Hematopoietic multipotent progenitor cell (in vitro differentiated cells): ENCODE measurements around the gene MSL3B.
"Not testable (repeated sequence)": the region's sequence is repeated elsewhere in the genome, so short reads cannot be mapped to it uniquely, and the experiment has no call there.

Source experiments
- DNase-seq, 3 donors: peaks; one replicate each; pipeline ENCODE4 v3.0.0-alpha.2; 2011 to 2015; ENCODE audit warnings: low read depth in 2 of 3, low spot score in 2 of 3

The MSL3B gene

DNA sequence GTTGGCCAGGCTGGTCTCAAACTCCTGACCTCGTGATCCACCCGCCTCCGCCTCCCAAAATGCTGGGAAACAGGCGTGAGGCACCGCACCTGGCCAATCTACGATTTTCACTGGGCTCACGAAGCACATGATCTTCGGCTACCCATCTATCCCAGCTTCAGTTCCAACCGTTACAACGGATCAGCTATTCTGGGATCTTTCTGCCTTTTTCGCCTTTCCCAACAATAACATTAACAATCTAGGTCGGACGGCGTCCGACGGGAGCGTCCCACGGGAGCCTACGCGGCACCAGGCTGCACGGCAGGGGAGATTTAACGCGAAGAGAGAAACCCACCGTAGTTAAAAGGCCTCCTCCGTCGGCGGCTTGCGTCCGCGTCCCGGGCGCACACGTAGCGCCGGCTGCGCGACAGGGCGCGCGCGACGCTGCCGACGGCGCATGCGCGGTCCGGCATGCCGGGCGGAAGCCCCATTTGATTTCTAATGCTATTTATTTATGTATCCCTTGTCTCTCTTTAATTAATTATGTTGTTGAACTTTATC lies at the start of gene MSL3B:
MSL3B (minus strand) TSS at position 394 of the 540 bp plus-strand sequence.
- DNase-seq: peak; percentile 49 to 68 (median 53)

DNA sequence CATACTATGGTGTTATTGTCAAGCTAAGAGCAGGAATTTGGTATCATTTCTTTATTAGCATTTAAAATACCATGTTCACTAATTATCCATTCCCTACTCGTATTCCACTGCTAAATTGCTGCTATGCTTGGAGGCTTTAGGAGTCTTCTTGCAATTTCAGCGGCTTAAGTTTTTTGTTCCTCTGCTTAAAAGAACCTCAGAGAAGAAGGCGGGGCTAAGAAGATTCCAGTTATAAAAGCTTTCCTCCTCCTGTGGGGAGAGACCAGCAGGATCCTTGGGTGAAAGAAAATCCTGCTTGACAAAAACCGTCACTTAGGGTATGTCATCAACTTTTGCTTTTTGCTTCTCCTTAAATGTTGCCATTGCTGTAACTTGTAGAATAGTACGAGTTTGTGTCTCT lies 48.9 kb upstream of the MSL3B start, which contains the start of gene TRPM8:
TRPM8 (plus strand) TSS at position 258 of the 400 bp plus-strand sequence. CDS start 9,165 bp downstream, outside the sequence.
- no peak for DNase-seq

DNA sequence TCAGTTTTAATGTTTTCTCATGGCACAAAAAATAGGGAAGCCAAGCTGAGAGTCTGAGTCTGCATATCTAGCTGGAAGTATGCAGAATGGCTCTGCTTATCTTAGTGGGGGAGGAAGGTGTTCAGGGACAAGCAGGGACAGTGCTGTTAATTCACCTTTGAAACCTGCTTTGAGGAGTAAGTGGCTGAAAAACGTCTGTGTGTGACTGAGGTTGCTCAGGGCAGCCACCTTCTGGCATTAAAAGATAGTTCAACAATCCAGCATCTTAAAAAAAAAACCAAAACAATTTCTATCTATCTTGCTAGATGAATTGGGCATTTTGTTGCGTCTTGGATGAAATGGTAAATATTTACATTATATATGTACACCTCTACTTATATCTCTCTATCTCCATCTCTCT lies 46.9 kb upstream of the MSL3B start:
- peak in 1 of 3 donors; percentile 21 for DNase-seq

DNA sequence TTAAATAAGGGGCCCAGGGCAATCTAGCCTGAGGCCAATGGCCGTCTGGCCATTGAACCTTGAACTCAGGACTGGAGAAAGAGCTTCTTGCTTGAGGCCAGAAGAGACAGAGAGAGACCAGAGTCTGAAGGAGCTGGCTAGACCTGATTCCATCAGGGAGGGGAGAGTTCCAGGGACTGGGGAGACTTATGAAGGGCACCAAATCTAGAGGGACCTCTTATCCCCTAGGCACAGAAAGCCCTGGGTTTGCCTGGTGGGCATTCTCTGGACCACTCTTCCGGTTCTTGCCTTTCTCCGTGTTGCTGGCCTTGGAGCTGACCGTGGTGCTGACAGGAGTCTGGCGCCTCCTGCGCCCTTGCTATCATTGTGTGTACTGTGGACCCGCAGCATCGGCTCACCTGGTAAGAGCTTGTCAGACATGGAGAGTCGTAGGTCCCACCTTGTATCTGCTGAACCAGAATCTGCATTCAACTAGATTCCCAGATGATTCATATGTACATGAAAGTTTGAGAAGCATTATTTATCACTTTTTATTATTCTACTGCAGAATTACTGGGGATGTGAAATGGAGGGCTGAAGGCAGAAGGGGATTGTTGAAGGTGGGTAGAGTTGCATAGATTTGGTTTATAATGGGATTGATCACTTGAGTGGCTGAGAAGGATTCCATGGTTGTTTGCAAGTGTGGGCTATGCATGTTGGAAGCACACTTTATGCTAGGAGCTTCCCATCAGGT lies 44.7 kb upstream of the MSL3B start:
- peak in 2 of 3 donors; percentile 21 to 52 for DNase-seq

DNA sequence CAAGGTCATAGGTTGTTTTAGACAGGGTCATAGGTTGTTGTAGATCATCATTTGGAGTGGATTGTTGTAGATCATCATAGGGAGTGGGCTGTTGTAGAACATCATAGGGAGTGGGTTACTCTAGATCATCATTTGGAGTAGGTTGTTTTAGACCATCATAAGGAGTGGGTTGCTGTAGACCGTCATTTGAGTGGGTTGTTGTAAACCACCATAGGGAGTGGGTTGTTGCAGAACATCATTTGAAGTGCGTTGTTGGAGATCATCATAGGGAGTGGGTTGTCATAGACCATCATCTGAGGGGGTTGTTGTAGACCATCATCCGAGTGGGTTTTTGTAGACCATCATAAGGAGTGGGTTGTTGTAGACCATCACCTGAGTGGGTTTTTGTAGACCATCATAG lies 39.4 kb upstream of the MSL3B start:
- DNase-seq: no peak

DNA sequence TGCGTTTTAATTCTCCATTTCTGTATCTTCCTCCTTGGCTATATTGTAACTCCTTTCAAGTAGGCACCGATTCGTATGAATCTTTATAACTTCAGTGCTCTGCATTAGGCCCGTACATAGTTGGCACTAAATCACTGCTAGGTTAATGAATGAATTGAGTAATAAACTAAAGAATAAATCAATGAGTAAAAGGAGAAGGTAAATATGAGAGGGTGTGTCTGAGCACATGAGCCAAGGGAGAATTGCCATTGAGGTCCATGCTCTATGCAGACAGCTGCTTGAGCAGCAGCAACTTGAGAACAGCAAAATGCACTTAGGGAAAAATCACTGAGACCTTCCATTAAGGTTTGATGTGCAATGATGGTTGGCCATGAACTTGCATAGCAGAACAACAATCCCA lies 37.8 kb upstream of the MSL3B start:
- no peak for DNase-seq

DNA sequence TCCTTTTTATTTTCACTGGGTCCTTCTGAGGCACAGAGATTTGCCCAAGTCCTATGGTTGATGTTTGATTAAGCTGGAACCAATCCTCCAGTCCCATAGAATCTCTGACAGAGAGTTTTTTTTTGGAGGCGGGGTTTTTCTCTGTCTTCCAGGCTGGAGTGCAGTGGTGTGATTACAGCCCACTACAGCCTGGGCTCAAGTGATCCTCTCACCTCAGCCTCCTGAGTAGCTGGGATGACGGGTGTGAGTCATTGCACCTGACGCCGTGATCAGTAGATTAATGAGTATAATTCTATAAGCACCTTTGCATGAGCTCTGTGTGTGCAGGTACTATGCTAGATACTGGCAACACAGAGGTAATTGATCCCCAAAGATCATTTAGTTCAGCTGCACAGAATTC lies 33.7 kb upstream of the MSL3B start:
- DNase-seq: no peak

DNA sequence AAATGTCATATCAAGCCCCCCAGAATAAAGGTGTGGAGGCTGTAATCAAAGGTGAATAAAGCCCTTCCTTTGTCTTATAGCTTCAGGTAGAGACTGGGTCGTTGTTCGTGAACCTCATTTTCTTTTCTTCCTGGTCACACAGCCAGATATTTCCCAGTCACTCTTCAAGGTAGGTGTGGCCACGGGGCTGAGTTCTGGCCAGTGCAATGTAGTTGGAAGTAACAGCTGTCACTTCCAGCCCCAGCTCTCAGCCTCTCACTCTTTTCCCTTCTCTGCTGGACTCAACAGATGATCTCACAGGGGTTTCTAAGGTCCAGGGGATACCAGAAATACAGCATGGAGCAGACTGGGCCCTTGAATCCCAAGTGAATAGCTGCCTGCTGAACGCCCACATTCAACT lies 33.2 kb upstream of the MSL3B start:
- no peak for DNase-seq

DNA sequence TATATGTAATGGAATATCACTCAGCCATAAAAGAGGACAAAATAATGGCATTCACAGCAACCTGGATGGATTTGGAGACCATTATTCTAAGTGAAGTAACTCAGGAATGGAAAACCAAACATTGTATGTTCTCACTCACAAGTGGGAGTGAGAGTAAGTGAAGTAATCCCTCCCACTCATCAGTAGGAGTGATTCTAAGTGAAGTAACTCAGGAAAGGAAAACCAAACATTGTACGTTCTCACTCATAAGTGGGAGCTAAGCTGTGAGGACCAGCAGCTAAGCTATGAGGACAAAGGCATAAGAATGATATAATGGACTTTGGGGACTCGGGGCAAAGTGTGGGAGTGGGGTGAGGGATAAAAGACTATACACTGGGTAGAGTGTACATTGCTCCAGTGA lies 28.1 kb upstream of the MSL3B start:
- DNase-seq: not testable (repeated sequence)

DNA sequence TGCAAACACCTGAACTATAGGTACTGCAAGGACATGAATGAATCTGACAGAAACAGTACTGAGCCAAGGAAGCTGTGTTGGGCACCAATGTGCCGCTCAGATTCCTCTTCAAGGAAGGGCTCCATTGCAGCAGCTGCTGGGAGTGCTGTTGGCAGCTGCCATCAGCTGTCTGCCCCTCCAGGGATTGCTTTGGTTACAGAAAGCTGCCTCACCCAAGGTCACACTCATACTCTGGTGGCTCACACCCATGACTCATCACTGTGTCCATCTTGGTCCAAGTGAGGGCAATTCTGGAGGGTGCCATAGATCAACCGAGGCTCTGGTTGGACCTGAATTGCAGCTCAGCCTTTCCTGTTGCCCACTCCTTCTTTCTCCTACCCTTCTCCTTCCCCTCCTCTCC lies 24.6 kb upstream of the MSL3B start:
- DNase-seq: no peak

DNA sequence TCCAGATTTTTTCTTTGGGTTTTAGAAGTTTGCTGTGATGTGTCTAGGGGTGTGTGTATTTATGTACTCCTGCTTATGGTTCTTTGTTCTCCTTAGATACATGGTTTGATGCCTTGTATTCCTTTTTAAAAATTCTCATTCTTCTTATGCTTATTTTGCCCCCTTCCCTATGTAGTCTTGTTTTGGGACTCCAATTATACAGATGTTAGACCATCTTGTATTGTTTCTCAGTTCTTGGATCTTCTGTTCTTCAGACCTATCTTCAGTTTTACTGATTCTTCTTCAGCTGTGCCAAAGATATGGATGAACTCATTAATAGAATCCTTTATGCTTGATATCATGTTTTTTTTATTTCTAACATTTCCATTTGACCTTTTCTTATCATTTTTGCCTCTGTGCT lies 14.2 kb upstream of the MSL3B start:
- no peak for DNase-seq

DNA sequence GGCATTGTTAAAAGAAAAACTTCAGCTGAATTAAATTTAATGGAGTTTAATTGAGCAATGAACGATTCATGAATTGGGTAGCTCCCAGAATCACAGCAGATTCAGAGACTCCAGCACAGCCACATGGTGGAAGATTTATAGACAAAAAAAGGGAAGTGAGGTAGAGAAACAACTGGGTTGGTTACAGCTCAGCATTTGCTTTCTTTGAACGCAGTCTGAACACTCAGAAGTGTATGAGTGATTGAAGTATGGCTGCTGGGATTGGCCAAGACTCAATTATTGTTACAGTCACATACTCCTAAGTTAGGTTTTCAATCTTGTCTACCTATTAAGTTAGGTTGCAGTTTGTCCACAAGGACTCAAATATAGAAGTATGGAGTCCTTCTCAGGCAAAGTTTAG lies 3.9 kb upstream of the MSL3B start:
- DNase-seq: peak in 2 of 3 donors; percentile 52 to 82

DNA sequence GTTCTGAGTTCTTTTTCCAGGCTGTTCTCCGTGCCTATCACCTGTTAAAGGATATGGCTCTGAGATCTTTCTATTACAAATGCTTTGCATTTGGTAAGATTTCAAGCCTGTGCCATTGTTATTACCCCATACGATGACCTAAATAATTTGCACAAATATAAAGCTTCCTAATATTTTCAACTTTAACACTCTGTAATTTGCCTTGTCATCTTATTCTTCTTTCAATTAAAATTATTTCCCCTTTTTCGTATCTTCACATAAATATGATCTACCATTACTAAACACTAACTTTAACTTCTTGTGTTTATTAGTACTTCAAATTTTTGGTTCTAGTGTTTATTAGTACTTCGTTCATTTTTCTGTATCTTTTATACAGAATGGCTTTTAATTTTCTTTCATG lies 3.2 kb upstream of the MSL3B start:
- no peak for DNase-seq

DNA sequence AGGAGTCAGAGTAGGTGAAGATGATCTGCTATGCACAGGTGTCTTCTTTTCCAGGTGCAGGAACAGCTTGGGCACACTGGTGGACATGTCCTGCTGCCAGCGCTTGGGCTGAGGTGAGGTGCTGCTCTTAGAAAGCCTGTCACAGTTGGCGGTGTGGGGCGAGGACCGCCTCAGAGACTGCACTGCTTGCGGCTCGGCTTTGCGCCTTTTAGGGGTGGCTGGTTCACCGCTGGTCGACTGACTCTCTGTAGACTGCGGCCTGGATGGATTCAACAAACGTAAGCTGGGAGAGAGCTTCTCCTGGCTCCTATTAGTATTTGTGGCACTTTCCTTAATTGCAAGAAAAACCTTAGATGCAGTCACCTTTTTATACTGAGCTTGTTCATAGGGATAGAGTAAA lies 1.7 kb downstream of the MSL3B start:
- no peak for DNase-seq

DNA sequence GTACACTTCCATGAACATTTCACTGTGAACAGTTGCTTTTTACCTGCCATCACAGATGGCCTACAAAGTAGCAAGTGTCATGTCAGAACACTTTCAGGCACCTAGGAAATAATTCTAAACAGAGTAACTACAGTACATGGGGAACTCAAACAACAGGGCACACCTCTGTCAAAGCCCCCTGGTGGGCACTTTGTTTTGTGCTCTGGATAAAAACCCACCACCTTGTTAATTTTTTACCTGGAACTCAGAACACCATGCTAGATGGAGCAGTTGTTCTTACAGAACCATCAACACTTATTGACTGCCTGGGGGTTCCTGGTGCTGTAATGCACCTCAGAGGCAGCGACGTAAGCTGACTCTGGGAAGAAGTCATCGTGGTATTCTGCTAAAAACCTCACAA lies 2.3 kb downstream of the MSL3B start:
- peak in 1 of 3 donors; percentile 26 for DNase-seq

DNA sequence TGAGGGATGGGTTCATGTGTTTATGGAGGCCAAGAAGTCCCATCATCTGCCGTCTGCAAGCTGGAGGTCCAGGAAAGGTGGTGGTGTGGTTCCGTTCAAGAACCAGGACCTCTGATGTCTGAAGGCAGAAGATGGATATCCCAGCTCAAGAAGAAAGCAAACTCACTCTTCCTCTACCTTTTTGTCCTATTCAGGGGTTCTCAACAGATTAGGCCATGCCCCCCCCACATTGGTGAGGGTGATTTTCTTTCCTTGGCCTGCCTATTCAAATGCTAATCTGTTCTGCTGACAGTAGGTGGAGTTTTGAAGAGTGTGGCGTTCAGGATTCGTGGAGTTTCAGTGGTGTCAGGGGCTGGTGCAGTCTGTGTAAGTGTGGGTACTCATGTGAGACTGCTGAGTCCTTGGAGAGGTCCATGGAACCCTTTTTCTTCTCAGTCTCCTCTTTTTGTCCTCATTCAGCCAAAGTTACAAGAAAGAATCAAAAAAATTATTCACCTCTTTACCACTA lies 5.9 kb downstream of the MSL3B start:
- DNase-seq: no peak

DNA sequence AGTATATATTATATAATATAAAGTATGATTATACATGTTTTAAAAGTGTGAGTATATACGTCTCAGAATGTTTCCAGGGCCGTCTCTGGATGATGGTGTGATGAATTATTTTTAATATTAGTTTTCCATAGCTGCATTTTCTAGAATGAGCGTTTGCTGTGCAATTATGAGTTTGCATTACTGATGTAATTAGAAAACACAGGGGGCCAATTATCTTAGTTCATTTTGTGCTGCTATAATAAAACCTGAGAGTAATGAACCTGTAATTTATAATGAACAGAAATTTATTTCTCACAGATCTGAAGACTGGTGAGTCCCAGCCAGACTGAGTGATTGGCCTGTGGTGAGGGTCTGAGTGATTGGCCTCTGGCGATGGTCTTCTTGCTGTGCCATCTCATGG lies 9.9 kb downstream of the MSL3B start:
- no peak for DNase-seq

DNA sequence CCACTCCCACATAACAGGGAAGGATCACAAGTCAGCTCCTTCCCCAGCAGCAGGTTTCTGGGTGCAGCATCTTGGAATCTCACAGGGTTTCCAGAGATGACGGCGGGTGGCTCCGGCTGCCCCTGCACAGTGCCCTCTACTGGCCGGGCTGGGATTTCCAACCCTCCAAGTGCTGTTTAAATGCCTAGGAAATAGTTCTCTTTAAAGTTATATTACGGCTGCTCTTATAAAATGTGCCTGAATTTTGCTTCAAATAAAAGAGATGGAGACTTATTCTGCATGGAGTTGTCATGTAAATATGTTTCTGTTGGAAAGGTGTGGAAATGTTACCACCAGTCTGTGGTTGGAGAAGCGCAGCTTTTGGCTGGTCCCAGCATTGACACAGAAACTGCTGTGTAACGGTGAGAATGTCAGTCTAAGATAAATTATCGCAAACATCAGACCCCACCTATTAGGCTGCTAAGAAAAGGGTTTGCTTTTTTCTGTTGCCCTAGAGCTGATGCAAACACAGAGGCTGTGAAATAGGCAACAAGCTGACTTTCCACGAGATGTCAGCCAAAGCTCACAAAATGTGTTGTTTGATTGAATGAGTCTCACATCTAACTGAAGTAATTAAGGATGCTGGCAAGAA lies 10.6 kb downstream of the MSL3B start:
- peak in 2 of 3 donors; percentile 72 to 89 for DNase-seq

DNA sequence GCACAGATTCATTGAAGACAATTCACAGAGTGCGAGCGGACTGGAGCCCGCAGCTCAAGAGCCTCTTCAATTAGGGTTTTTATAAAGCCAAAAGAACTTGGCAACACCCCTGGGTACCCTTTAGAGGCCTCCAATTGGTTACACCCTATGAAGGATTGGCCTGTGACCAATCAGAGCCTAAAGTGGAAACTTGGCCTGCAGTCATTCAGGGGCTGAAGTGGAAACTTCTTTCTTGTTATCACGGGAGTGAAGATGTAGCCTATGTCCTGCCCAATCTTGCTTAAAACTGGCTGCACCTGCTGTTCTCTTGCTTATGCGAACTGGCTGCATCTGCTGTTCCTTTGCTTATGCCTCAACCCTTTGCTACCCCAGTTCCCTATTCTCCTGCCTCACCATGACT lies 12.0 kb downstream of the MSL3B start:
- peak in 1 of 3 donors; percentile 8 for DNase-seq

DNA sequence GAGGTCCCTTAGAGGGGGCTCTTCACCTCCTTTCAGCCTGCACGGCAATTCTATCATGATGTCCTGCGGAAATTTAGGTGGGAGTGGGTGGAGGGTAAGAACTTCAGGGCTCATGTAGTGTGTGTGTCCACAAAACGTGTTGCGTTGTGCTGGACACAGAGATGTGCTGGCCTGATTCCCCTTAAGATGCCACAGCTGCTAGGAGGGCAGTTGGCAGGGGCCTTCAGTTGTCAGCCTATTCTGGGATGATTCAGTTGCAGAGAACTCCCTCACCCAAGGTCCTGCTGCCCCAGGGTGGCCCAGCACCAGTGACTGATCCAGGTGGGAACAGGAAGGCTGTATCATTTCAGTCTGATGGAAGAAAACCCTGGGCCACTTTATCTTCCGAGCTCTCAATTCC lies 12.8 kb downstream of the MSL3B start:
- no peak for DNase-seq

DNA sequence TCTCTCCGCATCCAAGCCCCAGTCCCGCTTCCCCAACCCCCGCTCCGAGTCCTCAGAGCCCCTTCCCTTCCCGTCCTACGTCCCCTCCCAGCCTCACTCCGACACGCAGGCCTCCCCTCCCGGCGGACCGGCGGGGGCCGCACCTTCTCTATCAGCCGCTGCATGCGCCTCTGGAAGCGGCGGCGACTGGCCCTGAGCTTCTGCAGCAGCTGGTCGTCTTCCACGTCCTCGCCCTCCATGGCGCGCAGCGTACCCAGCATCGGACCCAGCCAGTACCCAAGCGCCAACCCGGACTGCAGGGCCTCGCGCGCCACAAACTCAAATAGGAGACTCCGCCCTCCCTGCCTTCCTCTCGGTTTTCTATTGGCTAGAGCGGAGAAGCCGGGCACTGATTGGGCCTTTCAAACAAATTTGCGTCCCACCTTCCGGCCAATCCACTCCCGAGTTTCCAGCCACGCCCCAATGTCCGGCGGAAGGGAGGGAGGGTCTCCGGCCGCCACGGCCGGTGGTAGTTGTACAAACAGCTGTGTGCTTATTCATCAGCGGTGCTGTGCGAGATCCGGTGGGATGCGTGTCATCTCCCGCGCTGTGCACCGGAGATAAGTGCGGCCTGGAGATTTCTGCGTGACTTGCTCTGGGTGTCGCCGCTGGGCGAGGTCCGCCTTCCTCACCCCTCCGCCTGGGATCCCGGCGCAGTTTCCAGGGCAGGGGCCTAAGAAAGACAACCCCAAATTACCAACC lies 13.8 kb downstream of the MSL3B start, which contains the start of gene HJURP:
HJURP (minus strand) TSS at position 295 of the 741 bp plus-strand sequence; CDS start at position 260, 35 bp downstream.
- peak; percentile 59 to 97 (median 94) for DNase-seq
